GM12873 (cell line): ENCODE results near the gene NXF1.

Experiments
- CTCF ChIP-seq: IDR thresholded peaks from 2 replicates; pipeline ENCODE4 v1.5.1; 2012; ENCODE audit warnings: low read depth, mild to moderate bottlenecking, moderate library complexity, low read length, control low read depth; ENCODE audit not compliant: insufficient read depth; ENCODE audit errors: missing control alignments

Gene NXF1

GRCh38 chr11:62817129-62817528 is 11.9 kb upstream of the NXF1 start:
- TF ChIP-seq CTCF: no peak

- no peak for TF ChIP-seq CTCF
Measured at GRCh38 chr11:62816557-62816956, 11.3 kb upstream of the NXF1 start.

- TF ChIP-seq CTCF: no peak
Measured at GRCh38 chr11:62811659-62812058, 6.4 kb upstream of the NXF1 start.

- TF ChIP-seq CTCF: no peak
Measured at GRCh38 chr11:62810748-62811147, 5.5 kb upstream of the NXF1 start.

- TF ChIP-seq CTCF: no peak
Measured at GRCh38 chr11:62806611-62807121, 1.4 kb upstream of the NXF1 start.

GRCh38 chr11:62805961-62806441 is 761 bp upstream of the NXF1 start:
- no peak for TF ChIP-seq CTCF

- no peak for TF ChIP-seq CTCF
Measured at GRCh38 chr11:62804310-62805075, 747 bp downstream of the NXF1 start.
